HL-60 (cell line): Measurements from ENCODE around the gene NBEAL2.

ENCODE experiments used
- DNase-seq, 2 experiments: peaks; one replicate each; pipeline ENCODE4 v3.0.0-alpha.2; 2010 to 2020; ENCODE audit warnings: low read depth in 1 of 2, low spot score in 1 of 2
- H3K27ac ChIP-seq: fragments of 250-450 bp; sonication (Bioruptor Pico); replicated peaks from 2 replicates; pipeline ENCODE4 v1.5.1; 2020; ENCODE audit warnings: mild to moderate bottlenecking, moderate library complexity
- H3K27me3 ChIP-seq: fragments of 250-450 bp; sonication (Bioruptor Pico); 2 replicates; pipeline ENCODE4 v1.5.1; 2021; ENCODE audit warnings: mild to moderate bottlenecking, moderate library complexity; ENCODE audit not compliant: insufficient read depth, poor library complexity, severe bottlenecking
- H3K4me3 ChIP-seq: replicated peaks from 2 replicates; pipeline ENCODE4 v1.5.1; 2011; ENCODE audit warnings: mild to moderate bottlenecking, control low read depth, low read length; ENCODE audit not compliant: insufficient read depth
- GABPA ChIP-seq: IDR thresholded peaks from 2 replicates; pipeline ENCODE4 v1.6.1; 2012; ENCODE audit warnings: low read depth
- POLR2AphosphoS5 ChIP-seq: IDR thresholded peaks from 2 replicates; pipeline ENCODE4 v1.6.1; 2012; ENCODE audit warnings: low read depth
- SPI1 ChIP-seq: IDR thresholded peaks from 2 replicates; pipeline ENCODE4 v1.6.1; 2012; ENCODE audit warnings: low read depth, mild to moderate bottlenecking, borderline replicate concordance
- TF ChIP-seq, protein P1 (sequence below): IDR thresholded peaks from one replicate; pipeline ENCODE4 v1.5.1; 2011; ENCODE audit warnings: low read length, control low read depth, inconsistent platforms; ENCODE audit not compliant: insufficient read depth
- TF ChIP-seq, protein P2 (sequence below): IDR thresholded peaks from 2 replicates; pipeline ENCODE4 v1.6.1; 2012; ENCODE audit warnings: low read depth; ENCODE audit not compliant: insufficient replicate concordance

Gene NBEAL2

DNA sequence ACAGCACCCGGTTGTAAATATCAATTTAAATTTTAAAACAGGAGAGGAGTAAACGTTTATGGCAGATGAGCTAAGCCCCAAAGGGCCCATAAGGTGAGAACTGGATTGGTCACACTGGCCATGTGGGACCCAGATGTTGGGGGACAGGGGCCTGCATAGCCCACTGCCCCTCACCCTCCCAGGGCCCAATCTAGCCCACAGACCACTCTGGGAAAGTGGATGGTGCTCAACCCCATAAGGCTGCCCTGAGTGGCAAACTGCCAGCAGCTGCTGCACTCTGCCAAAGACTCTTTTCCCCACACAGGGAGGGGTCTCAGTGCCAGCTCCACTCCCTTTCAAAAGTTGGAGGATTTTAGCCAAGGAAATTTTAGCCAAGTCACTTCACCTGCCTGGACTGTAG lies 45.4 kb upstream of the NBEAL2 start:
- DNase-seq, result no peak
- no peak overlapping the region for H3K4me3 ChIP-seq
- H3K27me3 ChIP-seq, result no peaks in the 10 kb centered on the region
- TF ChIP-seq GABPA, result no peak
- TF ChIP-seq SPI1, result no peak
- no peak for TF ChIP-seq POLR2AphosphoS5
- TF ChIP-seq, protein P1, sequence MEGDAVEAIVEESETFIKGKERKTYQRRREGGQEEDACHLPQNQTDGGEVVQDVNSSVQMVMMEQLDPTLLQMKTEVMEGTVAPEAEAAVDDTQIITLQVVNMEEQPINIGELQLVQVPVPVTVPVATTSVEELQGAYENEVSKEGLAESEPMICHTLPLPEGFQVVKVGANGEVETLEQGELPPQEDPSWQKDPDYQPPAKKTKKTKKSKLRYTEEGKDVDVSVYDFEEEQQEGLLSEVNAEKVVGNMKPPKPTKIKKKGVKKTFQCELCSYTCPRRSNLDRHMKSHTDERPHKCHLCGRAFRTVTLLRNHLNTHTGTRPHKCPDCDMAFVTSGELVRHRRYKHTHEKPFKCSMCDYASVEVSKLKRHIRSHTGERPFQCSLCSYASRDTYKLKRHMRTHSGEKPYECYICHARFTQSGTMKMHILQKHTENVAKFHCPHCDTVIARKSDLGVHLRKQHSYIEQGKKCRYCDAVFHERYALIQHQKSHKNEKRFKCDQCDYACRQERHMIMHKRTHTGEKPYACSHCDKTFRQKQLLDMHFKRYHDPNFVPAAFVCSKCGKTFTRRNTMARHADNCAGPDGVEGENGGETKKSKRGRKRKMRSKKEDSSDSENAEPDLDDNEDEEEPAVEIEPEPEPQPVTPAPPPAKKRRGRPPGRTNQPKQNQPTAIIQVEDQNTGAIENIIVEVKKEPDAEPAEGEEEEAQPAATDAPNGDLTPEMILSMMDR, result no peak
- TF ChIP-seq, protein P2, sequence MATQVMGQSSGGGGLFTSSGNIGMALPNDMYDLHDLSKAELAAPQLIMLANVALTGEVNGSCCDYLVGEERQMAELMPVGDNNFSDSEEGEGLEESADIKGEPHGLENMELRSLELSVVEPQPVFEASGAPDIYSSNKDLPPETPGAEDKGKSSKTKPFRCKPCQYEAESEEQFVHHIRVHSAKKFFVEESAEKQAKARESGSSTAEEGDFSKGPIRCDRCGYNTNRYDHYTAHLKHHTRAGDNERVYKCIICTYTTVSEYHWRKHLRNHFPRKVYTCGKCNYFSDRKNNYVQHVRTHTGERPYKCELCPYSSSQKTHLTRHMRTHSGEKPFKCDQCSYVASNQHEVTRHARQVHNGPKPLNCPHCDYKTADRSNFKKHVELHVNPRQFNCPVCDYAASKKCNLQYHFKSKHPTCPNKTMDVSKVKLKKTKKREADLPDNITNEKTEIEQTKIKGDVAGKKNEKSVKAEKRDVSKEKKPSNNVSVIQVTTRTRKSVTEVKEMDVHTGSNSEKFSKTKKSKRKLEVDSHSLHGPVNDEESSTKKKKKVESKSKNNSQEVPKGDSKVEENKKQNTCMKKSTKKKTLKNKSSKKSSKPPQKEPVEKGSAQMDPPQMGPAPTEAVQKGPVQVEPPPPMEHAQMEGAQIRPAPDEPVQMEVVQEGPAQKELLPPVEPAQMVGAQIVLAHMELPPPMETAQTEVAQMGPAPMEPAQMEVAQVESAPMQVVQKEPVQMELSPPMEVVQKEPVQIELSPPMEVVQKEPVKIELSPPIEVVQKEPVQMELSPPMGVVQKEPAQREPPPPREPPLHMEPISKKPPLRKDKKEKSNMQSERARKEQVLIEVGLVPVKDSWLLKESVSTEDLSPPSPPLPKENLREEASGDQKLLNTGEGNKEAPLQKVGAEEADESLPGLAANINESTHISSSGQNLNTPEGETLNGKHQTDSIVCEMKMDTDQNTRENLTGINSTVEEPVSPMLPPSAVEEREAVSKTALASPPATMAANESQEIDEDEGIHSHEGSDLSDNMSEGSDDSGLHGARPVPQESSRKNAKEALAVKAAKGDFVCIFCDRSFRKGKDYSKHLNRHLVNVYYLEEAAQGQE, result no peak
- 0 out of 2 replicates have a peak overlapping the region, but pooled peaks have one; percentile 18 for H3K27ac ChIP-seq

DNA sequence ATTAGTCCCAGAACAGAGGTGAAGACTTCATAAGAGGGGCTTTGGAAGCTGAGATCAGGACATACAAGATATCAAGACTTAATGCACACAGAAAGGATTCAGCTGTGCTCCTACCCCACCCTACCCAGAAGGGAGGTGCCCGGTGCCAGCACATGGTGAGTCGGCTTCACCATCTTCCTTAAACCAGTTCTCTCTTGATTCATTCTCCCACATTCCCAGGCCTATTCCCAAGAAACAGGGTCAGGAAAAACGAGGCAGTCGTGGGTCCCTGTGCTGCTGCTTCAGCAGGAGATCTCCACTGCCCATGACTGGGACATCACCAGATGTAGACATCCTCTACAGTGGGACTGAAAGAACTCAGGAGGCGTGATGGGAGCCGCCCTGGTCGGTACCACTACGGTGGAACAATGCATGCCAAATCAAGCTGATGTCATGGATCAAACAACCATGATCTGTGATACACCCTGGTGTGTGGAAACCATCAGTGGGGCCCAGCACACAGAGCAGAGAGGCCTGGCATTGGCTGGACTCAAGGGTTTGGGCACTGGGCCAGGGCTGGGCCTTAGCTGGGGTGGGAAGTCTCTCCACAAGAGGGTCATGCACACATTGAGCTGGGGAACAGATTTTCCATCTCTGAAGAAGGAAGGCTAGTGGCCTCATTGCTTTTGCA lies 44.8 kb upstream of the NBEAL2 start:
- no peak overlapping the region for H3K4me3 ChIP-seq
- DNase-seq, result no peak
- TF ChIP-seq POLR2AphosphoS5 (no peak), GABPA (no peak), SPI1 (no peak)
- TF ChIP-seq, protein P1, result no peak
- TF ChIP-seq, protein P2, result no peak
- H3K27me3 ChIP-seq, result no peaks in the 10 kb centered on the region
- peak overlapping the region; percentile 61 for H3K27ac ChIP-seq

DNA sequence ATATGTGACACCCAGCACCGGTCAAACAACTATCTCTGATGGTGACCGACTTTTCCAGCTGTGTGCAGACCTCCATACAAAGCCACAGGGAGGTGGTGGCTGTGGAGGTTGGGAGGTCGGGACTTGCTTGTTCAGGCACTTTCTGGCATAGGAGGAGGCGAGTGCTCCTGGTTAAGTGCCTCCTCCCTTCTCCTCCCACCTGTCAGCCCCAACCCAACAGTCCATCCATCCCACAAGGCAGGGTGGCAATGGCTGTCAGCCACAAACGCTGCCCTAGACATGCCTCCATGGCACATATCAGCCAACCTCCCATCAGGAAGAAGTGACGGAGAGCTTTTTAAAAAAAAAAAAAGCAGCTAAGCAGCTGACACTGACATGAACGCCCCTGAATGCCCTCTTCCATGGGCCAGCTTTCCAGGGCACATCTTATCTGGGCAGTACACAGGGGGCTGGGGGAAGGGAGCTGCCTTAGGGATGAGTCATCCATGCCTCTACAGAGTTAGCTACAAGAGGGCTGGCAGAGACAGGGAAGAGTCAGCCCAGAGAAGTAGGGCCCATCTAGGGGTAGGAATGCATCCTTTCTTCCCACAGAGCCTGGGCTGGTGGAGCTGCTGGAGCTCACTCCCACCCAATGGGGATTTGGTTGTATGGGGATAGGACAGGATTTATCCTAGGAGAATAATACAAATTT lies 44.2 kb upstream of the NBEAL2 start:
- DNase-seq, result no peak
- Histone ChIP-seq H3K27me3 (no peaks in the 10 kb centered on the region), H3K27ac (peak overlapping the region; percentile 61), H3K4me3 (no peak overlapping the region)
- TF ChIP-seq, protein P1, result no peak
- TF ChIP-seq GABPA (no peak), POLR2AphosphoS5 (no peak), SPI1 (no peak)
- TF ChIP-seq, protein P2, result no peak
